Astrocyte of the spinal cord (primary cell): ENCODE results near the gene NDRG3.
A peak's percentile ranks its signal among the peaks of the same experiment; 100 is the strongest.
"Not testable (repeated sequence)": the region's sequence is repeated elsewhere in the genome, so short reads cannot be mapped to it uniquely, and the experiment has no call there.

Experiments used
- DNase-seq: peaks from one replicate; pipeline ENCODE4 v3.0.0; 2011; ENCODE audit warnings: low read depth, low spot score
- H3K4me3 ChIP-seq: 2 replicates; pipeline ENCODE4 v1.5.1; 2011; ENCODE audit warnings: low read depth, mild to moderate bottlenecking, low read length, moderate library complexity
- in situ Hi-C: cut with HindIII; loops from 2 replicates; pipeline ENCODE4 v1.10.0; 2017; ENCODE audit warnings: low sequenced_read_pairs
- TF ChIP-seq, protein P1 (sequence below): IDR thresholded peaks from 2 replicates; pipeline ENCODE4 v1.5.1; 2012; ENCODE audit warnings: low read depth, mild to moderate bottlenecking, low read length, inconsistent platforms

The NDRG3 gene

GRCh38 chr20:36717657-36718056 is 28.2 kb downstream of the NDRG3 start:
- TF ChIP-seq, protein P1, sequence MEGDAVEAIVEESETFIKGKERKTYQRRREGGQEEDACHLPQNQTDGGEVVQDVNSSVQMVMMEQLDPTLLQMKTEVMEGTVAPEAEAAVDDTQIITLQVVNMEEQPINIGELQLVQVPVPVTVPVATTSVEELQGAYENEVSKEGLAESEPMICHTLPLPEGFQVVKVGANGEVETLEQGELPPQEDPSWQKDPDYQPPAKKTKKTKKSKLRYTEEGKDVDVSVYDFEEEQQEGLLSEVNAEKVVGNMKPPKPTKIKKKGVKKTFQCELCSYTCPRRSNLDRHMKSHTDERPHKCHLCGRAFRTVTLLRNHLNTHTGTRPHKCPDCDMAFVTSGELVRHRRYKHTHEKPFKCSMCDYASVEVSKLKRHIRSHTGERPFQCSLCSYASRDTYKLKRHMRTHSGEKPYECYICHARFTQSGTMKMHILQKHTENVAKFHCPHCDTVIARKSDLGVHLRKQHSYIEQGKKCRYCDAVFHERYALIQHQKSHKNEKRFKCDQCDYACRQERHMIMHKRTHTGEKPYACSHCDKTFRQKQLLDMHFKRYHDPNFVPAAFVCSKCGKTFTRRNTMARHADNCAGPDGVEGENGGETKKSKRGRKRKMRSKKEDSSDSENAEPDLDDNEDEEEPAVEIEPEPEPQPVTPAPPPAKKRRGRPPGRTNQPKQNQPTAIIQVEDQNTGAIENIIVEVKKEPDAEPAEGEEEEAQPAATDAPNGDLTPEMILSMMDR: peak; percentile 7
- in situ Hi-C loops: no loop called here
- H3K4me3 ChIP-seq: no peak overlapping the region
- DNase-seq: no peak

DNA sequence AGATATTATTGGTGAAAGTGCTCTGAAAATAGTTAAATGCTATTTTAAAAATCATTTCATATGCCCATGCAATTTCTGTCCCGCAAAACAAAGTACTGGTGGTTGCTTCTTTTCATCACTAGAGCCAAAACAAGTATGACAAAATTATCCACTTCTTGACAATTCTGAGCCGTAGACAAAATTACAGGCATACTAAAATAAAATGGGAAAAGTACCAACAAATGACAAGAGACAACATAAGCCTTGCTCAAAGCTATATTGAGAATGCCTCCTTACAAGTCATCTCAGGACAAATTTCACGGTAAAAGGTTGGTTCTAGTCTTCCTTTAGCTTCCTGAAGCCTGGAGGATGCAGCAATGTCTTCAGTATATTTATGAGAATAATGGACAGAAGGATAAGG is 28.9 kb downstream of the NDRG3 start:
- TF ChIP-seq, protein P1: no peak
- in situ Hi-C loops: no loop called here
- DNase-seq: no peak
- no peak overlapping the region for H3K4me3 ChIP-seq

- H3K4me3 ChIP-seq: no peak overlapping the region
- in situ Hi-C loops: no loop called here
- TF ChIP-seq, protein P1: no peak
- DNase-seq: no peak
These were observed 33.1 kb downstream of the NDRG3 start for GRCh38 chr20:36712775-36713174.

DNA sequence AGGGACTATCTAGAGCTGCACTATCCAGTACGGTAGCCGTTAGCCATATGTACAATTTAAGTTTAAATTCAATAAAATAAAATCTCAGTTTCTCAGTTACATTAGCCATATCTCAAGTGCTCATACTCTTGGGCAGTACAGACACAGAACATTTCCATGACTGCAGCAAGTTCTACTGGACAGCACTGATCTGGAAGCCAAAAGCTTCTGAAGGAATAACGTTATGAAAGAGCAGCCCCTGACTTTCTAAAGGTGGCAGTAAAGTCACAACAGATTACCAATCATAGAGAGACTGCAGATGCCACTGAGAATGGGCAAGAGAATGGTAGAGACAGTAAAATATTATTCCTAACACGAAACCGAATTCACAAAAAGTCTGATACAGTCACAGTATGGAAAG is 36.8 kb downstream of the NDRG3 start:
- H3K4me3 ChIP-seq: no peak overlapping the region
- DNase-seq: no peak
- TF ChIP-seq, protein P1: no peak
- in situ Hi-C loops: no loop called here

GRCh38 chr20:36703530-36703929 is 42.4 kb downstream of the NDRG3 start:
- in situ Hi-C loops: no loop called here
- DNase-seq: no peak
- H3K4me3 ChIP-seq: no peak overlapping the region
- TF ChIP-seq, protein P1: no peak

DNA sequence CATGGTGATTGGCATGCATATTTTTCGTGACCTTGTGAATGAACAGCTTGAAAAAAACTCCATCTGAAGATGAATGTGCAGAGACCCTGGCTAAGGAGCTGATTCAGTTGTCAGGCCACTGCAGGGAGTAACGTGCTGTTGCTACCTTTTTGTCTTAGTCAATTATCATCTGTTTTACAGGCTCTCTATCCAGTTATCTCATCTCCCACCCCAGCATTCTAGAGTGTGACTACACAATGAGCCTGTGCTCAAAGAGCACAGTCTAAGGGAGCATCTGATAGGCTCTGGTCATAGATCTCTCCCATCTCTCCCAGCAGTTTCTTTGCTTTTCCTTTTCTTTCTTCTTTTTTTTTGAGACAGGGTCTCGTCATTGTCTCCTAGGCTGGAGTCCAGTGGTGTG is 45.5 kb downstream of the NDRG3 start:
- no peak for DNase-seq
- no peak overlapping the region for H3K4me3 ChIP-seq
- in situ Hi-C loops: no loop called here
- TF ChIP-seq, protein P1: no peak

GRCh38 chr20:36695467-36695866 is 50.4 kb downstream of the NDRG3 start:
- in situ Hi-C loops, H3K4me3 ChIP-seq, DNase-seq: not testable (repeated sequence)
